Breast epithelium (tissue), 4 donors: ENCODE data around the gene ATP2B2. TPM values are rescaled to one million over a fixed set of nuclear protein-coding genes. Genes with fewer than 3 reads are reported as not detected.

Experiments used
- DNase-seq, 2 donors: peaks; one replicate each; pipeline ENCODE4 v3.0.0-alpha.2; 2019; ENCODE audit warnings: low spot score in 2 of 2
- H3K27ac ChIP-seq, 2 donors: fragments of 200-600 bp; sonication (generic) in 1 of 2; one replicate each; pipeline ENCODE4 v1.5.1; 2016 to 2019; ENCODE audit warnings: mild to moderate bottlenecking in 1 of 2
- H3K27me3 ChIP-seq, 2 donors: fragments of 200-600 bp; sonication (generic) in 1 of 2; one replicate each; pipeline versions ENCODE4 v1.5.1 to v1.6.0; 2017 to 2019; ENCODE audit warnings: control low read depth in 1 of 2, mild to moderate bottlenecking in 1 of 2
- H3K36me3 ChIP-seq: fragments of 200-600 bp; one replicate; pipeline ENCODE4 v1.5.1; 2019
- H3K4me1 ChIP-seq, 2 donors: fragments of 200-600 bp; sonication (generic); one replicate each; pipeline ENCODE4 v1.5.1; 2016 to 2019; ENCODE audit warnings: control low read depth in 1 of 2
- H3K4me3 ChIP-seq, 3 donors: fragments of 200-600 bp; sonication (generic); 1 replicate in 2 of 3; 2 replicates in 1 of 3; pipeline ENCODE4 v1.5.1; 2016 to 2019; ENCODE audit warnings: mild to moderate bottlenecking in 3 of 3, moderate library complexity in 2 of 3
- H3K9me3 ChIP-seq, 2 donors: fragments of 200-600 bp; sonication (generic) in 1 of 2; one replicate each; pipeline ENCODE4 v1.5.1; 2016 to 2019; ENCODE audit warnings: control low read depth in 1 of 2
- CTCF ChIP-seq, 3 donors: fragments of 450-650 bp; IDR thresholded peaks; one replicate each; pipeline ENCODE4 v1.5.1; 2016 to 2017; ENCODE audit warnings: antibody characterized with exemption in 3 of 3, mild to moderate bottlenecking in 3 of 3, moderate library complexity in 3 of 3
- POLR2A ChIP-seq: fragments of 450-650 bp; IDR thresholded peaks from one replicate; pipeline ENCODE4 v1.6.1; 2016; ENCODE audit warnings: antibody characterized with exemption, mild to moderate bottlenecking, moderate library complexity
- POLR2AphosphoS5 ChIP-seq, 3 donors: sonication (generic); formaldehyde crosslinking; IDR thresholded peaks; one replicate each; pipeline ENCODE4 v1.6.1; 2017; ENCODE audit warnings: antibody characterized with exemption in 3 of 3
- intact Hi-C: fragments of 100-400 bp; cut with DNase I; formaldehyde crosslinking; loops from one replicate; pipeline ENCODE4 v1.15.1; 2023; ENCODE audit warnings: low total_unique reads
- total RNA-seq, 3 donors: library from RNA; depleted of rRNA; stranded (reverse); fragments of >200 nt; gene quantifications; one replicate each; pipeline ENCODE4 v1.1.0, GENCODE V29; 2016

ATP2B2 gene
- total RNA-seq, 3 donors from 2014 or later: under 0.01 to 0.15 TPM; not detected in 1

GRCh38 chr3:10317961-10318350 lies 187.4 kb downstream of the ATP2B2 start:
- intact Hi-C loops: no loop called here
- H3K27ac ChIP-seq: no peak overlapping the region
- no peak overlapping the region for H3K4me3 ChIP-seq
- H3K36me3 ChIP-seq: peaks cover 18% of the 10 kb centered on the region
- no peak for DNase-seq
- H3K9me3 ChIP-seq: no peaks in the 10 kb centered on the region
- TF ChIP-seq POLR2AphosphoS5 (IDR thresholded peaks at IDR 0.05) (no peak), CTCF (IDR thresholded peaks at IDR 0.05) (no peak), POLR2A (no peak)
- no peaks in the 10 kb centered on the region for H3K27me3 ChIP-seq
- H3K4me1 ChIP-seq: peaks cover 0 to 5% of the 10 kb centered on the region in 2 donors

- Histone ChIP-seq H3K4me3 (no peak overlapping the region), H3K4me1 (peaks cover 0 to 5% of the 10 kb centered on the region in 2 donors), H3K27ac (no peak overlapping the region), H3K9me3 (no peaks in the 10 kb centered on the region), H3K27me3 (no peaks in the 10 kb centered on the region), H3K36me3 (peaks cover 21% of the 10 kb centered on the region)
- intact Hi-C loops: no loop called here
- DNase-seq: no peak
- TF ChIP-seq POLR2A: no peak
Measured at GRCh38 chr3:10317311-10317960, 187.9 kb downstream of the ATP2B2 start.

GRCh38 chr3:10315771-10316344 lies 189.5 kb downstream of the ATP2B2 start:
- Histone ChIP-seq H3K27ac (no peak overlapping the region), H3K36me3 (peaks cover 25% of the 10 kb centered on the region), H3K9me3 (no peaks in the 10 kb centered on the region), H3K4me3 (no peak overlapping the region), H3K4me1 (peaks cover 0 to 5% of the 10 kb centered on the region in 2 donors), H3K27me3 (no peaks in the 10 kb centered on the region)
- DNase-seq: no peak
- intact Hi-C loops: no loop called here
- TF ChIP-seq POLR2A (no peak), CTCF (IDR thresholded peaks at IDR 0.05) (no peak), POLR2AphosphoS5 (IDR thresholded peaks at IDR 0.05) (no peak)

- no peak for DNase-seq
- Histone ChIP-seq H3K27me3 (no peaks in the 10 kb centered on the region), H3K27ac (no peak overlapping the region), H3K4me3 (no peak overlapping the region), H3K36me3 (peaks cover 25% of the 10 kb centered on the region), H3K9me3 (no peaks in the 10 kb centered on the region), H3K4me1 (peaks cover 0 to 4% of the 10 kb centered on the region in 2 donors)
- intact Hi-C loops: no loop called here
- TF ChIP-seq POLR2A (no peak), CTCF (IDR thresholded peaks at IDR 0.05) (no peak), POLR2AphosphoS5 (IDR thresholded peaks at IDR 0.05) (no peak)
Measured at GRCh38 chr3:10315101-10315500, 190.3 kb downstream of the ATP2B2 start.

GRCh38 chr3:10312861-10313260 lies 192.5 kb downstream of the ATP2B2 start:
- no peak overlapping the region for H3K27ac ChIP-seq
- peaks cover 25% of the 10 kb centered on the region for H3K36me3 ChIP-seq
- no peaks in the 10 kb centered on the region for H3K27me3 ChIP-seq
- no peaks in the 10 kb centered on the region for H3K9me3 ChIP-seq
- no peak overlapping the region for H3K4me3 ChIP-seq
- TF ChIP-seq CTCF (IDR thresholded peaks at IDR 0.05) (no peak), POLR2AphosphoS5 (IDR thresholded peaks at IDR 0.05) (no peak), POLR2A (no peak)
- intact Hi-C loops: no loop called here
- DNase-seq: no peak
- H3K4me1 ChIP-seq: no peaks in the 10 kb centered on the region
